NT2/D1 (cell line): ENCODE results near the gene SLC7A9.

Experiments
- SUZ12 ChIP-seq: IDR thresholded peaks from 2 replicates; pipeline ENCODE4 v1.6.1; 2011; ENCODE audit not compliant: insufficient read length, insufficient read depth; ENCODE audit errors: extremely low read depth
- ZNF274 ChIP-seq: IDR thresholded peaks from 2 replicates; pipeline ENCODE4 v1.6.1; 2011; ENCODE audit warnings: mild to moderate bottlenecking, low read depth, low read length

DNA sequence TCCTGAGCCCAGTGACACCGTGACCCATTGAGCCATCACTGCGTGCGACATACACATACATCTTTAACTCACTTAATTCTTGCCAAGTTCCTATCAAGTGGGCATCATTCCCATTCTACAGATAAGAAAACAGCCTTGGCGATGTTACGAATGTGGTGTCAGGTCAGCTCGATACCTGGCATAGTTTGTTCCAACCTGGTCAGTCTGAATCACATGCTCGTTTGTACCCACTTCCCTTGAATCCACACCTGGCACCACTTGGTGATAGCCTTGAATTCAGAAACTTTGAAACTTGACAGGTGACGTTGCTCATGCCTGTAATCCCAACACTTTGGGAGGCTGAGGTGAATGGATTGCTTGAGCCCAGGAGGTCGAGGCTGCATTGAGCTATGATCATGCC is 59.1 kb downstream of the SLC7A9 start:
- TF ChIP-seq SUZ12 (no peak), ZNF274 (no peak)
